HFFc6 (cell line): Measurements from ENCODE around the gene CHST13. TPM values are rescaled to one million over a fixed set of nuclear protein-coding genes. Genes with fewer than 3 reads are reported as not detected.
A peak's percentile ranks its signal among the peaks of the same experiment; 100 is the strongest.

Source experiments
- DNase-seq: peaks from one replicate; pipeline ENCODE4 v3.0.0-alpha.2; 2018
- H3K27ac Mint-ChIP-seq: 2 replicates; pipeline ENCODE4 v1.8.0; 2020; ENCODE audit warnings: mild to moderate bottlenecking, mixed read lengths
- H3K27me3 Mint-ChIP-seq: 2 replicates; pipeline ENCODE4 v1.8.0; 2021; ENCODE audit warnings: mild to moderate bottlenecking, moderate library complexity, mixed read lengths; ENCODE audit not compliant: insufficient read depth
- H3K36me3 Mint-ChIP-seq: 2 replicates; pipeline ENCODE4 v1.8.0; 2021; ENCODE audit warnings: low read depth, mixed read lengths
- H3K4me1 Mint-ChIP-seq: 2 replicates; pipeline ENCODE4 v1.8.0; 2020; ENCODE audit warnings: low read depth, mixed read lengths
- H3K4me3 Mint-ChIP-seq: 2 replicates; pipeline ENCODE4 v1.8.0; 2020; ENCODE audit warnings: mild to moderate bottlenecking, moderate library complexity, mixed read lengths
- H3K9me3 Mint-ChIP-seq: 2 replicates; pipeline ENCODE4 v1.8.0; 2020; ENCODE audit warnings: mild to moderate bottlenecking, mixed read lengths
- CTCF ChIP-seq: fragments of 200-600 bp; sonication (generic); IDR thresholded peaks from 2 replicates; pipeline ENCODE4 v1.5.0; 2021; ENCODE audit warnings: antibody characterized with exemption, mild to moderate bottlenecking
- total RNA-seq, 6 experiments: library from RNA; stranded (reverse); fragmentation: NEBNext Ultra II Directional; extraction: Animal tissue kit (Norgen Biotek cat#: 25700); gene quantifications; 2 replicates in 1 of 6; 3 replicates in 5 of 6; pipeline ENCODE4 v1.2.3, GENCODE V29; 2021

CHST13 gene
- total RNA-seq, 6 experiments from 2014 or later: not detected

GRCh38 chr3:126494204-126494969 lies 29.6 kb upstream of the CHST13 start:
- Mint-ChIP-seq H3K36me3 (no peaks in the 10 kb centered on the region), H3K4me1 (peaks cover 6% of the 10 kb centered on the region; the same call in 1 of the 2 replicates), H3K27me3 (peaks cover 37% of the 10 kb centered on the region), H3K27ac (no peak overlapping the region), H3K9me3 (no peaks in the 10 kb centered on the region), H3K4me3 (peak overlapping the region; percentile 30; the same call in 1 of the 2 replicates)
- peak; percentile 30 for DNase-seq
- TF ChIP-seq CTCF: no peak

DNA sequence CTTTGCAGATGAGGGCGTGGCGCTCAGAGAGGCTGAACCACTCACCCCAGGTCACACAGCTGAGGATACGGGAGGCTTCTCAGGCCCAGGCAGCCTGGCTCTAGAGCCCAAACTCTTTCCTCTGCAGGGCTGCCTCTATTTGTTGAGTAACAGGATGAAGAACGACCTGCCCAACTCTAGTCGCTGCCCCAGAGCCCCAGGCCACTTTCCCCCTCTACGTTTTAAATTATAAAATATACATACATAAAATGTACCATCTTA lies 29.1 kb upstream of the CHST13 start:
- no peaks in the 10 kb centered on the region for H3K36me3 Mint-ChIP-seq
- H3K27ac Mint-ChIP-seq: no peak overlapping the region

GRCh38 chr3:126495786-126496185 lies 28.2 kb upstream of the CHST13 start:
- Mint-ChIP-seq H3K27ac (no peak overlapping the region), H3K4me1 (peaks cover 6% of the 10 kb centered on the region; the same call in 1 of the 2 replicates), H3K27me3 (peaks cover 29% of the 10 kb centered on the region), H3K9me3 (no peaks in the 10 kb centered on the region), H3K4me3 (no peak overlapping the region), H3K36me3 (no peaks in the 10 kb centered on the region)
- TF ChIP-seq CTCF: no peak
- no peak for DNase-seq

More for the DNA sequence above, 29.1 kb upstream of the CHST13 start:
- no peak for TF ChIP-seq CTCF
- H3K9me3 Mint-ChIP-seq: no peaks in the 10 kb centered on the region
- H3K27me3 Mint-ChIP-seq: peaks cover 33% of the 10 kb centered on the region
- peaks cover 6% of the 10 kb centered on the region; the same call in 1 of the 2 replicates for H3K4me1 Mint-ChIP-seq
- H3K4me3 Mint-ChIP-seq: no peak overlapping the region
- no peak for DNase-seq

DNA sequence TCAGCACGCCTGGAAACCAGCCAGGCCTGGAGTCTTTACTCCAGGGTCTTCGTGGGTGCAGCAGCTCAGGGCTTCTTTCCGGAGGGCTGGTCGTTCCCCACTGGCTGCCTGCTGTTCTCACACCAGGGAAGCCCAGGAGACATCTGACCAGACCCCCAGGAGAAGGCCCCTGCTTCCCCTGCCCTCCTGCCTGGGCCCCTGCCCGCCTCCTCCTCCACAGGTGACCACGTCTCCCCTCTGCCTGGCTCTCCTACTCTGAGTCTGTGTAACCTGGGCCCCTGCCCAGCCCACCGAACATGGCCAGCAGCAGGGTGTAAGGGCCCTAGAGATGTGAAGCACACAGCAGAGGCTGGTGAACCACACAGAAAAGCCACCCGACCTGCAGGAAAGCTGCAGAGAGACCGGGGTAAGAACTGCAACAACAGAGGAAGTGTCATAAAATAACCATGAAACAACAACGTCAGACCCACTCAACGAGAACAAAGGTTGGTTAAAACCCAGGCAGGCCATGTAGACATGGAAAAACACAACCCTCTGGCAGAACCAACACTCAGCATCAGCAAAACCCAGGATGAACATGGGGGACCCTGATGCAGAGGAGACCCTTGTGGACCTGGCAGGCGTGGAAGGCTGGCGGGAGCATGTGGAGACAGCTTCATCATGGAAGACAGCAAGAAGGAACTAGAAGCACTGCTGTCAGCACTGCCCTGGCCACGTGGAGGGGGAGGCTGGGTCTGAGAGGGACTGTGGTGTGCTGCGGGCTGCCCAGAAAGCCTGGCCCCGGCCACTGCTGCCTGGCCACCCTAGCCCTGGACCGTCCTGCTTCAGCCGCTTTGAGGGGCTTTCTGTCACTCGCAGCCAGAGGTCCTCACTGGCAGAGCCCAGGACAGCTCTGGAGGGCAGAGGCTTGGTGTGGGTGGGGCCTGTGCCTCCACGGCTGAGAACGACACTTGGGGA lies 26.8 kb upstream of the CHST13 start:
- Mint-ChIP-seq H3K27me3 (peaks cover 20% of the 10 kb centered on the region), H3K27ac (no peak overlapping the region), H3K9me3 (no peaks in the 10 kb centered on the region), H3K4me1 (peaks cover 6% of the 10 kb centered on the region; the same call in 1 of the 2 replicates), H3K36me3 (no peaks in the 10 kb centered on the region), H3K4me3 (no peak overlapping the region)
- no peak for TF ChIP-seq CTCF
- no peak for DNase-seq

GRCh38 chr3:126497956-126498355 lies 26.0 kb upstream of the CHST13 start:
- H3K4me3 Mint-ChIP-seq: no peak overlapping the region
- H3K4me1 Mint-ChIP-seq: peaks cover 6% of the 10 kb centered on the region; the same call in 1 of the 2 replicates
- no peaks in the 10 kb centered on the region for H3K9me3 Mint-ChIP-seq
- no peaks in the 10 kb centered on the region for H3K36me3 Mint-ChIP-seq
- DNase-seq: no peak
- H3K27me3 Mint-ChIP-seq: peaks cover 20% of the 10 kb centered on the region
- H3K27ac Mint-ChIP-seq: no peak overlapping the region
- no peak for TF ChIP-seq CTCF
